Measurements from ENCODE around the gene GEMIN5.
"Not testable (repeated sequence)": the region's sequence is repeated elsewhere in the genome, so short reads cannot be mapped to it uniquely, and the experiment has no call there.

GEMIN5 gene

GRCh38 chr5:154937186-154937717, 759 bp downstream of the GEMIN5 start:
- no peak for FAIRE-seq
- no peak for DNase-seq (ENCODE audit: insufficient read length)
- TF ChIP-seq TAF1 (IDR thresholded peaks at IDR 0.05; ENCODE audit: borderline replicate concordance, low read depth, low read length) (no peak), POLR2AphosphoS5 (IDR thresholded peaks at IDR 0.05; ENCODE audit: low read depth, low read length) (no peak), POLR2A (IDR thresholded peaks at IDR 0.05; ENCODE audit: low read depth, low read length) (no peak)

- DNase-seq (ENCODE audit: insufficient read length) = no peak
- no peak for TF ChIP-seq POLR2AphosphoS5 (IDR thresholded peaks at IDR 0.05; ENCODE audit: low read depth, low read length)
- no peak for TF ChIP-seq TAF1 (IDR thresholded peaks at IDR 0.05; ENCODE audit: borderline replicate concordance, low read depth, low read length)
- no peak for TF ChIP-seq POLR2A (IDR thresholded peaks at IDR 0.05; ENCODE audit: low read depth, low read length)
- FAIRE-seq = no peak
Observed at GRCh38 chr5:154934881-154935280, 3.1 kb downstream of the GEMIN5 start.

DNA sequence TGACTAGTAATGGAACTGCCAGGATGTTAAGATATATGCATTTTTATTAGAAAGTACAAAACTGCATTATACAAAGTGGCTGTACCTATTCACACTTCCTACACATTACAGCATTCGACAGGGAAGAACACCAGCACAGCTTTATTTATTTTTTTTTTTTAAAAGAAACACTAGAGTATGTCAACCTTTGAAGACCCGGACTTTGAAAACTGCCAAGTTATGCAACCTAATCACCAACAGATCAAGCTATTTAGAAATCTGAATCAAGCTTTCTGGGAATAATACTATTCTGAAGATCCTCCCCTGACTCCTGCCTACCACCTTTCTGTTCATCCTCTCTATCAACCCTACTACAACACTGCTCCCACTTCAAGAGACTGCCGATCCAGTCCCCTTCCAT, 4.5 kb downstream of the GEMIN5 start:
- FAIRE-seq (no peak), DNase-seq (ENCODE audit: insufficient read length) (no peak)
- TF ChIP-seq TAF1 (IDR thresholded peaks at IDR 0.05; ENCODE audit: borderline replicate concordance, low read depth, low read length) (no peak), POLR2AphosphoS5 (IDR thresholded peaks at IDR 0.05; ENCODE audit: low read depth, low read length) (no peak), POLR2A (IDR thresholded peaks at IDR 0.05; ENCODE audit: low read depth, low read length) (no peak)

DNA sequence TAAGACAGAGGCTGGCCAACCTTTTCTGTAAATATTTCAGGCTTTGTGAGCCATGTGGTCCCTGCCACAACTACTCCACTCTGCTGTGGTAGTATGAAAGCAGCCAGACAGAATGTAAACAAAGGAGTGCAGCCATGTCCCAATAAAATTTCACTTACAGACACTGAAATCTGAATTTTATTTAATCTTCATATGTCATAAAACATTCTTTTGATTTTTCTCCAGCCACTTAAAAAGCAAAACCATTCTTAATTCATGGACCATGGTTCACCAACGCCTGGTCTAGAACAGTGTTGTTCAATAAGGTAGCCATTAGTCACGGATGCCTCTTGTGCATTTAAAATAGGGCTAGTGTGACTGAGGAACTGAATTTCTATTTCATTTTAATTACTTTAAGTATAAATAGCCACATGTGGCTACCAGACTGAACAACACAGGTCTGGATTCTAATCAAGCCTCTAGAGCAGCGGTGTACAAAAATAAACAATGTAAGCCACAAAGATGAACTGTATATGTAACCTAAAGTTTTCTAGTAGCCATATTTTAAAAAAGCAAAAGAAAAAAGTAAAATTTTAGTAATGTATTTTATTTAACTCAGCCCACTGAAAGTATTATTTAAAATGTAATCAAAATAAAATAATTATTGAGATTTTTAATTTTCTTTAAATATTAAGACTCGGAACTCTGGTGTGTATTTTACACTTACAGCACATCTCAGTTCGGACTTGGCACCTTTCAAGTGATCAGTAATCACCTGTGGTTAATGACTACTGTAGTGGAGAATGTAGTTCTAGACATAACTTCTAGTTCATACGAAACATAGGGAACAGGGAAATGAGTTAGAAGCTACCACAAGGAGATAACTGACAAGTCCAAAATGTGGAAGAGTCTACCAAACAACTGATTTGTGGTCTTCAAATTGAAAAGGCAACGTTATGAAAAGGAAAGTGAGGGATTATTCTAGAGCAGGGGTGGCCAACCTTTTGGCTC, 14.3 kb downstream of the GEMIN5 start:
- TF ChIP-seq TAF1 (IDR thresholded peaks at IDR 0.05; ENCODE audit: borderline replicate concordance, low read depth, low read length) (no peak), POLR2AphosphoS5 (IDR thresholded peaks at IDR 0.05; ENCODE audit: low read depth, low read length) (no peak), POLR2A (IDR thresholded peaks at IDR 0.05; ENCODE audit: low read depth, low read length) (no peak)
- FAIRE-seq = no peak
- no peak for DNase-seq (ENCODE audit: insufficient read length)

GRCh38 chr5:154917757-154918156, 20.3 kb downstream of the GEMIN5 start:
- no peak for DNase-seq (ENCODE audit: insufficient read length)
- TF ChIP-seq TAF1 (IDR thresholded peaks at IDR 0.05; ENCODE audit: borderline replicate concordance, low read depth, low read length) = no peak
- no peak for TF ChIP-seq POLR2A (IDR thresholded peaks at IDR 0.05; ENCODE audit: low read depth, low read length)
- TF ChIP-seq POLR2AphosphoS5 (IDR thresholded peaks at IDR 0.05; ENCODE audit: low read depth, low read length) = no peak
- peak; percentile 27 for FAIRE-seq

DNA sequence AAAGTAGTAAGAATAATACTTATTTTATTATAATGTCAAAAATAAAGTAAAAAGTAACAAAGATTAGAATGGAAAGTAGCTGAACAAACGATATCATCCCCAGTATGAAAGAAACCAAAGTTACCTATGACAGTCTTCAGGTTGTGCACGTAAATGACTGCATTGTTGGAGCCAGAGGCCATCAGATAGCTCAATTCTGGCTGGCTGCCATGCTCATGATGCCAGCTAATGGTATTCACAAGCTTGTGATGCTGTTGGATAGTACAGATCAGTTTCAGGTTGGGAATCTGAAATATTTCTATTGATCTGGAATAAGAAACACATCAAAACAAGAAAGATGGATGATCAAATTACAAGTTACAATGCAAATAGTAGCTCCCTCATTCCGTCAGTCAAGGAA, 21.1 kb downstream of the GEMIN5 start:
- TF ChIP-seq POLR2A (IDR thresholded peaks at IDR 0.05; ENCODE audit: low read depth, low read length) (no peak), POLR2AphosphoS5 (IDR thresholded peaks at IDR 0.05; ENCODE audit: low read depth, low read length) (no peak), TAF1 (IDR thresholded peaks at IDR 0.05; ENCODE audit: borderline replicate concordance, low read depth, low read length) (no peak)
- no peak for DNase-seq (ENCODE audit: insufficient read length)
- FAIRE-seq = no peak

DNA sequence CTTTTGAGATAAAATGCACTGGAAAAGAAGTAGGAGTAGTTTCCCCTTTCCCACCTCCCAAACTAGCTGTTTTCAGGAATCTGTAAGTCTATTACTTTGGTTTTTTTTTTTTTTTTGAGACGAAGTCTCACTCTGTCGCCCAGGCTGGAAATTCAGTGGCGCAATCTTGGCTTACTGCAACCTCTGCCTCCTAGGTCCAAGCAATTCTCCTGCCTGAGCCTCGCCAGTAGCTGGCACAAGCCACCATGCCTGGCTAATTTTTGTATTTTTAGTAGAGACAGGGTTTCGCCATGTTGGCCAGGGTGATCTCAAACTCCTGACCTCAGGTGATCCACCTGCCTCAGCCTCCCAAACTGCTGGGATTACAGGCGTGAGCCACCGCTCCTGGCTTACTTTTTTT, 32.4 kb downstream of the GEMIN5 start:
- DNase-seq (ENCODE audit: insufficient read length); FAIRE-seq: not testable (repeated sequence)

GRCh38 chr5:154901913-154902312, 36.1 kb downstream of the GEMIN5 start:
- DNase-seq (ENCODE audit: insufficient read length) (no peak), FAIRE-seq (no peak)
- TF ChIP-seq POLR2AphosphoS5 (IDR thresholded peaks at IDR 0.05; ENCODE audit: low read depth, low read length) = no peak
- TF ChIP-seq POLR2A (IDR thresholded peaks at IDR 0.05; ENCODE audit: low read depth, low read length) = no peak
- no peak for TF ChIP-seq TAF1 (IDR thresholded peaks at IDR 0.05; ENCODE audit: borderline replicate concordance, low read depth, low read length)

- DNase-seq (ENCODE audit: insufficient read length) (no peak), FAIRE-seq (no peak)
Observed at GRCh38 chr5:154901276-154901675, 36.7 kb downstream of the GEMIN5 start.

DNA sequence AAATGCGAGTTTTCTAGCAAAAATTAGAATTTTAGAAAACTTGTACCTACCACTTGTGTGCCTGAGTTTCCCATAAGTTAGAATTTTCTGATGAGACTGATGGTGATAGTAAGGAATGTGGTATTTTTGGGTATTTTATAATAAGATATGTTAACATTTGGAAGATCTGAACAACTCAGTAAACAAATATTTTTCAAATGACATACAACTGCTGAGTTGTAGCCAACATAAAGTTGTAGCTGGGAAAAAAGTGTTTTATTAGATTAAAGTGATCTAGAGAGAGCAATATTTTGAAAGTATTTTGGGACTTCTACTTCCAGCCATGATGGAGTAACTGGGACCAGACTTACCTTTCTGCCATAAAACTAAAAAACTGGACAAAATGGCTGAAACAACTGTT, 37.9 kb downstream of the GEMIN5 start:
- no peak for DNase-seq (ENCODE audit: insufficient read length)
- TF ChIP-seq POLR2AphosphoS5 (IDR thresholded peaks at IDR 0.05; ENCODE audit: low read depth, low read length) (no peak), POLR2A (IDR thresholded peaks at IDR 0.05; ENCODE audit: low read depth, low read length) (no peak), TAF1 (IDR thresholded peaks at IDR 0.05; ENCODE audit: borderline replicate concordance, low read depth, low read length) (no peak)
- FAIRE-seq = no peak

More at GRCh38 chr5:154901276-154901675, 36.7 kb downstream of the GEMIN5 start:
- TF ChIP-seq POLR2AphosphoS5 (IDR thresholded peaks at IDR 0.05; ENCODE audit: low read depth, low read length) = no peak
- TF ChIP-seq POLR2A (IDR thresholded peaks at IDR 0.05; ENCODE audit: low read depth, low read length) = no peak
- no peak for TF ChIP-seq TAF1 (IDR thresholded peaks at IDR 0.05; ENCODE audit: borderline replicate concordance, low read depth, low read length)

DNA sequence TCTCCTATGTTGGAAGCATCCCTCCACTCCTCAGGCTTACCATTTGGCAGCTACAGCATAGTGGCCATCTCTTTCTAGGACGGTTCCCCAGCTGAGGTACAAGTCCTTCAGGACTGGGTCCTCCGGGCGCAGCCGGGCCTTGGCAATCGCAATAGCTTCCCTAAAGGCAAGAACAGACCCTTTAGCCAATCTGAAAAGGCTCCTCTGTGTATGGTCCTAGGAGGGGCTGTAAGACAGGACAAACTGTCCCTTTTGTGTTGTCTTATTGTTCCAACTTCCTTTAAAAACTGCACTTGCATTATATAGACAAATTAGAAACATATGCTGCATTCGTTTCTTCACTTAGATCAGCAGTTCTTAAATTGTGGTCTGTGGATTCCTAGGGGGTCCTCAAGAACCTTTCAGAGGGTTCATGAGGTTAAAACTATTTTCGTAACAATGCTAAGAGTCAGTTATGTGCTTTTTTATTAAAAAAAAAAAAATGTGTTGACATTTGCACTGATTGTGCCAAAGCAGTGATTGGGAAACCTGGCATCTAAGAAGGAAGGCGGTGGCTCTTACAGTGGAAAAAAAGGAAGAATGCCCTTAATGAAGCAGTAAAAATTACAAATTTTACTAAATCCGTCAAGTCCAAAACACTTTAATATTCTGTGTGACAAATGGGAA, 38.7 kb downstream of the GEMIN5 start:
- FAIRE-seq = no peak
- DNase-seq (ENCODE audit: insufficient read length) = no peak
- TF ChIP-seq TAF1 (IDR thresholded peaks at IDR 0.05; ENCODE audit: borderline replicate concordance, low read depth, low read length) (no peak), POLR2AphosphoS5 (IDR thresholded peaks at IDR 0.05; ENCODE audit: low read depth, low read length) (no peak)

DNA sequence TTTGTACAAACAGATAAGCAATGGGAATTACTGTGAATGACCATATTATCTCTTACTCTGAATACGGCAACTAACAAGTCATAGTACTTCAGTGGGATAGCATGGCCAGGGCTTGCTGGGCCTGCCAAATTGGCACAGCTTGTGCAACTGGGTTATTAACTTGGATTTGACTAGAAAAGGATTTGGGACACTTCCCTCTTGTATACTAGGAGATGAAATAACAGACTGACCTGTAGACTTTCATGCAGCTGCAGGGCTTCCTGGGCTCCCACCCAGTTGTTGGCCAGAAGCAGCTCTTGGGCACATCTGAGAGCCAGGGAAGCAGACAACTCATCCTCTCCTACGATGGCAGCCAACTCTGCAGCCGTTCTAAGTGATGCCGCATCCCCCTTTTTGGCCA, 39.8 kb downstream of the GEMIN5 start:
- FAIRE-seq (no peak), DNase-seq (ENCODE audit: insufficient read length) (no peak)
- TF ChIP-seq POLR2A (IDR thresholded peaks at IDR 0.05; ENCODE audit: low read depth, low read length) (no peak), TAF1 (IDR thresholded peaks at IDR 0.05; ENCODE audit: borderline replicate concordance, low read depth, low read length) (no peak)

Data from GM12892 (cell line).